Measurements from ENCODE around the gene ZACN. TPM values are rescaled to one million over a fixed set of nuclear protein-coding genes. Genes with fewer than 3 reads are reported as not detected.

The ZACN gene
- total RNA-seq, 4 donors from 2014 or later = not detected

DNA sequence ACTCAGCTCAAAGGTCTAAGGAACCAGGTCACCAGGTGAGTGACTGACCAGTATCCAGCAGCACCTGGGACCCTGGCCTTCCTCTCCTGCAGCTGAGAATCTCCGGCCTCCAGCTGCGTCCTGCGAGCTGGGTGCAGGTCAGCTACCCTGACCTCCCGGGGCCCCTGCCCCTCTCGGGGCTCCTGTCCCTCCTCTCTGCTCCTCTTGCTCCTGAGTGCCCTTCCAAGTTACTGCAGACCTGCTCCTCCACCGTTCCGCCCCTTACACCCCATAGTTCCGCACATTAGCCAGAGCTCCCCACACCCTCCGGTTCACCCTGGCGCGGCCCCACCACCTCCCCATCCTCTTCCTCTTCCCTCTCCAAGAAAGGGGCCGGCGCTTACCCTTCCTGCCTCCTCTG lies 51.5 kb downstream of the ZACN start:
- ATAC-seq (ENCODE audit: low FRiP score) (no peak), DNase-seq (ENCODE audit: low spot score) (no peak)
- TF ChIP-seq, protein P1, sequence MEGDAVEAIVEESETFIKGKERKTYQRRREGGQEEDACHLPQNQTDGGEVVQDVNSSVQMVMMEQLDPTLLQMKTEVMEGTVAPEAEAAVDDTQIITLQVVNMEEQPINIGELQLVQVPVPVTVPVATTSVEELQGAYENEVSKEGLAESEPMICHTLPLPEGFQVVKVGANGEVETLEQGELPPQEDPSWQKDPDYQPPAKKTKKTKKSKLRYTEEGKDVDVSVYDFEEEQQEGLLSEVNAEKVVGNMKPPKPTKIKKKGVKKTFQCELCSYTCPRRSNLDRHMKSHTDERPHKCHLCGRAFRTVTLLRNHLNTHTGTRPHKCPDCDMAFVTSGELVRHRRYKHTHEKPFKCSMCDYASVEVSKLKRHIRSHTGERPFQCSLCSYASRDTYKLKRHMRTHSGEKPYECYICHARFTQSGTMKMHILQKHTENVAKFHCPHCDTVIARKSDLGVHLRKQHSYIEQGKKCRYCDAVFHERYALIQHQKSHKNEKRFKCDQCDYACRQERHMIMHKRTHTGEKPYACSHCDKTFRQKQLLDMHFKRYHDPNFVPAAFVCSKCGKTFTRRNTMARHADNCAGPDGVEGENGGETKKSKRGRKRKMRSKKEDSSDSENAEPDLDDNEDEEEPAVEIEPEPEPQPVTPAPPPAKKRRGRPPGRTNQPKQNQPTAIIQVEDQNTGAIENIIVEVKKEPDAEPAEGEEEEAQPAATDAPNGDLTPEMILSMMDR (IDR thresholded peaks at IDR 0.05) = no peak

DNA sequence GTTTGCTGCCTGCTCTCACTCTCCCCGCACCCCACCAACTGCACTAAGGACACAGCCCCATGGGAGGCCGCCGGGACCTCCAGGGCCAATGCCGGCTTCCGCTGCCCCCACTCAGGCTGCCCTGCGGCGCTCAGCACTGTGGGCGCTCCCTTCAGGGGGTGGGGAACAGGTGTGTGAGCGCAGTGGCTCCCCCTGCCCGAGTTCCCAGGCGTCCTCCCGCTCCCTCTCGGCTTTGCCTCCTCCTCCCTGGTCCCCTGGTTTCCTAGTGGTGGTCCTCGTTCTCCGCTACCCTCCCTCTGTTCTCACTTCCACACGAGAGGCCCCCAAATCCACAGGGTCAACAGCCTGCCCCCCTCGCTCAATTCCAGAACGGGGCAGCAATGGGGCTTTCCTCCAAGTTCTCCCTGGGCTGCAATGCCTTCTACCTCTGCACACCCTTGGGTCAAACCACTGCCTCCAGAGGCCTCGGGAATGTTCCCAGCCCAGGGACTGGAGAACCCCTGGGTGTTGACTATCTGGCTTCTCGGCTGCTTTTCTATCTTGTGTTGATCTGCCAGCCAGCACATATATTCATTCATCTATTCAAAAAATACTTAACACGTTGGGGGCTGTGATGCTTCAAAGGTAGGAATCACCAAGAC lies 52.2 kb downstream of the ZACN start:
- ATAC-seq (ENCODE audit: low FRiP score) (no peak), DNase-seq (ENCODE audit: low spot score) (no peak)
- TF ChIP-seq, protein P1 (IDR thresholded peaks at IDR 0.05) = no peak

DNA sequence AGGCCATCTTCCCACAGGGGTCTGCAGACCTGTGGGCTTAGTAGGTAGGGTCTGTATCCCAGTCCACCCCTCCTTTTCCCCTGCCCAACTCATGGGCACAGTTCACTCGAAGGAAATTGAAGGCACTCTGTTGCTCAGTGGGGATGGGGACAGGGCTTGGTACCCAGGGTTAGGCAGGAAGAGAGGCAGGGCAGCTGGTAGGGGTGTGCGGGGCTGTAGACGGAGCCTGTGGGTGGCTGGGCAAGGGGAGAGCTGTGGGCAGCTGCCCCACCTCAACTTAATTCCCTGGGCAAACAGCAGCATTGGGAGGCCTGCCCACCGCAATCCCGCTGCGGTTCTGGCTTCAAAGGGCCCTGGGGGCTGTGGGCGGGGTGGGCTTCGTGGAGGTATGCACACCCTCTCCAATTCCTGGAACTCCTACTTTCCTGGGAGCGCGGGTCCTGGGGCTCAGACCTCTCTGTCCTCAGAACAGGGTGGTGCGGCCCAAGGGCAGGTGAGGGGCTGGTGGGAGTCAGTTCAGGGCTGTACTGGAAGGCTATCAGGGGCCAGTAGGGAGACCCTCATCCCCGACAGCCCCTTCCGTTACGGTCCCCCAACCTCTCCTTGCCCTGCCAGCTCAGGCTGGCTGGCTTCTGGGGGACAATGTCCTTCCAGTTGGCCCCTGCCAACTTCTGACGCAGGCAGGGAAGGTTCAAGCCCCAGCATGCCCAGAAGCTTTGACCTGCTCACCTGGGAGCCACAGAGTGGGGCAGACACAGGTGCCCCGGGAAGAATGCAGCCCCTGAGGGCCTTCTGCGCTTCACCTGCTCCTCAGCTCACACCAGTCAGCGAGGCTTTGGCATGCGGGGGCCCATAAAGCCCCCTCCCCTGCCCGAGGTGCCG lies 53.0 kb downstream of the ZACN start:
- TF ChIP-seq, protein P1 (IDR thresholded peaks at IDR 0.05) = no peak
- DNase-seq (ENCODE audit: low spot score) = no peak
- no peak for ATAC-seq (ENCODE audit: low FRiP score)

Small RNA genes lying within 50 kb of the gene (small RNA-seq; reads per million reads assigned to genes)
- not detected for gene MIR6868

Other genes with a start within 250 kb of the ZACN start
- gene UNC13D, start 234.8 kb upstream of the ZACN start, total RNA-seq = 10 to 100 TPM in 2 of 4 donors, 1 to 10 TPM in 2; 3.2 to 27.1 (median 8.2) TPM
- 10 to 100 TPM; 43.1 to 72.3 (median 50.2) TPM for gene WBP2, start 223.8 kb upstream of the ZACN start, total RNA-seq
- gene TRIM47, start 200.6 kb upstream of the ZACN start, total RNA-seq = 10 to 100 TPM; 18.5 to 53.8 (median 29.6) TPM
- gene TRIM65, start 182.2 kb upstream of the ZACN start, total RNA-seq = 10 to 100 TPM; 10.0 to 37.4 (median 16.2) TPM
- 10 to 100 TPM; 24.9 to 46.0 (median 35.6) TPM for gene MRPL38, start 174.3 kb upstream of the ZACN start, total RNA-seq
- gene FBF1, start 138.1 kb upstream of the ZACN start, total RNA-seq = 1 to 10 TPM; 4.7 to 8.8 (median 7.0) TPM
- 100 to 1,000 TPM in 3 of 4 donors, 10 to 100 TPM in 1; 63.7 to 176 (median 123) TPM for gene ACOX1, start 100.0 kb upstream of the ZACN start, total RNA-seq
- gene TEN1, start 99.9 kb upstream of the ZACN start, total RNA-seq = 10 to 100 TPM; 17.5 to 28.6 (median 19.9) TPM
- gene CDK3, start 78.3 kb upstream of the ZACN start, total RNA-seq = 1 to 10 TPM; 5.0 to 8.0 (median 5.8) TPM
- gene EVPL, start 51.9 kb upstream of the ZACN start, total RNA-seq = 1 to 10 TPM in 3 of 4 donors, under 1 TPM in 1; 0.47 to 3.7 (median 1.4) TPM
- gene SRP68, start 6.7 kb upstream of the ZACN start, total RNA-seq = 10 to 100 TPM; 42.3 to 62.0 (median 49.6) TPM
- under 1 TPM in 1 of 4 donors, not detected in 3; 0.50 TPM for gene GALR2, start 4.4 kb upstream of the ZACN start, total RNA-seq
- gene EXOC7, start 24.6 kb downstream of the ZACN start, total RNA-seq = 10 to 100 TPM; 69.3 to 93.9 (median 74.1) TPM
- under 1 TPM in 1 of 4 donors, not detected in 3; 0.46 TPM for gene FOXJ1, start 62.1 kb downstream of the ZACN start, total RNA-seq
- gene RNF157, start 161.3 kb downstream of the ZACN start, total RNA-seq = 10 to 100 TPM in 3 of 4 donors, 1 to 10 TPM in 1; 8.4 to 23.5 (median 17.4) TPM
- gene UBALD2, start 186.2 kb downstream of the ZACN start, total RNA-seq = 10 to 100 TPM in 2 of 4 donors, 1 to 10 TPM in 2; 7.0 to 25.9 (median 13.7) TPM
- gene QRICH2, start 229.1 kb downstream of the ZACN start, total RNA-seq = 1 to 10 TPM; 1.2 to 1.8 (median 1.6) TPM

Data from omental fat pad (tissue), 4 donors.